AG09309 (cell line): Measurements from ENCODE around the gene VSIG1.

Experiments
- DNase-seq: peaks from one replicate; pipeline ENCODE4 v3.0.0-alpha.2; 2010; ENCODE audit warnings: low read depth
- H3K4me3 ChIP-seq: 2 replicates; pipeline ENCODE4 v1.5.1; 2011; ENCODE audit warnings: mild to moderate bottlenecking, low read depth, low read length, moderate library complexity; ENCODE audit not compliant: control insufficient read depth
- TF ChIP-seq, protein P1 (sequence below): IDR thresholded peaks from 2 replicates; pipeline ENCODE4 v1.5.1; 2011; ENCODE audit warnings: mild to moderate bottlenecking, low read depth, low read length, inconsistent platforms; ENCODE audit not compliant: insufficient read depth, control insufficient read depth; ENCODE audit errors: missing control alignments

Gene VSIG1

DNA sequence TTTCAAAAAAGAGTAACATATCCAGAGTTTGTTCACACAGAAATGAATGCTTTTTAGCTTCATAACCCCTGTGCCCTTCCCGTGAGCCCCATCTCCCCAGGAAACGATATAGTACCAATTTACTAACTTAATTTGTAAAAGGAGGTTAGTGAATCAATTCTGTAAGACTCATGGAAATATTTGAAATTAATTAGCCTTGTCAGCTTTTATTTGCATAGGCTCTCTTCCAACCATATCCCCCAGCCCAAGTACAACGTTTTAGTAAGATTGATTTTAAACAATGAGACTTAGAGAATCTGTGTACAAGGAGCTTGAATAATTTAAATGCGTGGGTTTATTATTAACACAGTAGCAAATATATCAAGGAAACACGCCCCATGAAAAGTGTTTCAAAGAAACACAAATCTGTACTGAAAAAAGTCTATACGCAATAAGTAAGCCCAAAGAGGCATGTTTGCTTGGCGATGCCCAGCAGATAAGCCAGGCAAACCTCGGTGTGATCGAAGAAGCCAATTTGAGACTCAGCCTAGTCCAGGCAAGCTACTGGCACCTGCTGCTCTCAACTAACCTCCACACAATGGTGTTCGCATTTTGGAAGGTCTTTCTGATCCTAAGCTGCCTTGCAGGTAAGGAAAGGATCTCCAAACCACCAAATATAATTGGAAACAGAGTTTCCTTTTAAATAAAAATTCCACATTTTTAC lies at the start of gene VSIG1:
TSS of gene VSIG1 (plus strand) at position 512 of the 703 bp plus-strand sequence. CDS start at position 578, 66 bp downstream.
- TF ChIP-seq, protein P1, sequence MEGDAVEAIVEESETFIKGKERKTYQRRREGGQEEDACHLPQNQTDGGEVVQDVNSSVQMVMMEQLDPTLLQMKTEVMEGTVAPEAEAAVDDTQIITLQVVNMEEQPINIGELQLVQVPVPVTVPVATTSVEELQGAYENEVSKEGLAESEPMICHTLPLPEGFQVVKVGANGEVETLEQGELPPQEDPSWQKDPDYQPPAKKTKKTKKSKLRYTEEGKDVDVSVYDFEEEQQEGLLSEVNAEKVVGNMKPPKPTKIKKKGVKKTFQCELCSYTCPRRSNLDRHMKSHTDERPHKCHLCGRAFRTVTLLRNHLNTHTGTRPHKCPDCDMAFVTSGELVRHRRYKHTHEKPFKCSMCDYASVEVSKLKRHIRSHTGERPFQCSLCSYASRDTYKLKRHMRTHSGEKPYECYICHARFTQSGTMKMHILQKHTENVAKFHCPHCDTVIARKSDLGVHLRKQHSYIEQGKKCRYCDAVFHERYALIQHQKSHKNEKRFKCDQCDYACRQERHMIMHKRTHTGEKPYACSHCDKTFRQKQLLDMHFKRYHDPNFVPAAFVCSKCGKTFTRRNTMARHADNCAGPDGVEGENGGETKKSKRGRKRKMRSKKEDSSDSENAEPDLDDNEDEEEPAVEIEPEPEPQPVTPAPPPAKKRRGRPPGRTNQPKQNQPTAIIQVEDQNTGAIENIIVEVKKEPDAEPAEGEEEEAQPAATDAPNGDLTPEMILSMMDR: no peak
- DNase-seq: no peak
- no peak within 1 kb of the TSS for H3K4me3 ChIP-seq

DNA sequence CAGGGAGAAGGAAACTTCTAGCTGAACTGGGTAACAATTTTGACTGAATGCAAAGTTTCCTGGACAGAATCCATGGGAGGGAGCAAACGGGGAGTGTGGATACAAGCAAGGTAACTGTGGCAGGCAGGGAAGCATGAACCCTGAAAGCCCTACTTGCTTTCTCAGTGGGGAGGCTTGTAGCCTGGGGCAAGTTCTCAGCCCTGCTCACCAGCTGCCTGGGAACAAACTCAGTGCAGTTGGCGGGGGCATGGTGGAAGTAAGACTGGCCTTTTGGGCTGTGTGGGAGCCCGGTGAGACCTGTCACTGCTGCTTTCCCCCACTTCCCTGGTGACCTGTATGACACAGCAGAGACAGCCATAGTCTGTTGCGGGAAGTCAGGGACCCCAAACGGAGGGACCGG lies 48.7 kb upstream of the VSIG1 start:
- no peak for DNase-seq
- TF ChIP-seq, protein P1: no peak
- H3K4me3 ChIP-seq: no peak overlapping the region

DNA sequence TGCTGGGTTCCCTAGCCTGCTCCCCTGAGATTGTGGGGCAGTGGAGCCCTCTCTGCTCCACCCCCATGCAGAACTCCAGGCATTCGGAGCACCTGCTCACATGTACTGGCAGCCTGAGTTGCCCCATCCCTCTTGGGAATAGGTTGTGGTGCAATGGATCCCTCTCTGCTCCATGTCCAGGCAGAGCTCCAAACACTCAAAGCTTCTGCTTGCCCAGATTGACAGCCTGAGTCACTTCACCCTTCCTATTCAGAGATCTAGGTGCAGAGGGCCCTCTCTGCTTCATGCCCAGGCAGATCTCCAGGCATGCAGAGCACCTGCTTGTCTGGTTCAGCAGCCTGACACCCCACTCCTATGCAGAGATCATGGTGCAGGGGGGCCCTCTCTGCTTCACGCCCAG lies 44.1 kb upstream of the VSIG1 start:
- TF ChIP-seq, protein P1: no peak
- DNase-seq: no peak
- H3K4me3 ChIP-seq: no peak overlapping the region

DNA sequence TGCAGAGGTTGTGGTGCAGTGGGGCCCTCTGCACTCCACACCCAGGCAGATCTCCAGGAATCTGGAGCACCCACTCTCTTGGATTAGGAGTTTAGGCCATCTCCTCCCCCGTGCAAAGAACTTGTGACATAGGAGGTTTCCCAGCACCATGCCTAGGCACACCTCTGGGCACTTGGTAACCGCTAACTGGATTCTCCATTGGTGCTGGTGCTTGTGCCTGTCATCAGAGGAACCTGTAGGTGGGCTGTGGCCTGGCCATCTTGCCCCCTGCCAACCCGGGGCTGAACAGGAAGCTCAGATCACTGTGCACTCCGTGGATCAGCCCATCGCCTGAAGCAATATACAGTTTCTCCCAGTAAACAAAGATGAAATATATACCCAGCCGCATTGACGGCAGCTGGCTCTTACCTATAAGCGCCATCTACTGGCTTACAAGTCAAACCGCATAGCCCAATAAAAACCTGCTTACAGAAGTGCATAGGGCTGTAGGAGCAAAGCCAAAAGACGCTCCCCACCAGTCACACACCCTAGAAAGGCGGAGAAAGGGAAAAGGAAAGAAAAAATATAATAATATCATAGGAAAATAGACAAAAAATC lies 43.5 kb upstream of the VSIG1 start:
- peak; percentile 16 for DNase-seq
- TF ChIP-seq, protein P1: peak; percentile 54

DNA sequence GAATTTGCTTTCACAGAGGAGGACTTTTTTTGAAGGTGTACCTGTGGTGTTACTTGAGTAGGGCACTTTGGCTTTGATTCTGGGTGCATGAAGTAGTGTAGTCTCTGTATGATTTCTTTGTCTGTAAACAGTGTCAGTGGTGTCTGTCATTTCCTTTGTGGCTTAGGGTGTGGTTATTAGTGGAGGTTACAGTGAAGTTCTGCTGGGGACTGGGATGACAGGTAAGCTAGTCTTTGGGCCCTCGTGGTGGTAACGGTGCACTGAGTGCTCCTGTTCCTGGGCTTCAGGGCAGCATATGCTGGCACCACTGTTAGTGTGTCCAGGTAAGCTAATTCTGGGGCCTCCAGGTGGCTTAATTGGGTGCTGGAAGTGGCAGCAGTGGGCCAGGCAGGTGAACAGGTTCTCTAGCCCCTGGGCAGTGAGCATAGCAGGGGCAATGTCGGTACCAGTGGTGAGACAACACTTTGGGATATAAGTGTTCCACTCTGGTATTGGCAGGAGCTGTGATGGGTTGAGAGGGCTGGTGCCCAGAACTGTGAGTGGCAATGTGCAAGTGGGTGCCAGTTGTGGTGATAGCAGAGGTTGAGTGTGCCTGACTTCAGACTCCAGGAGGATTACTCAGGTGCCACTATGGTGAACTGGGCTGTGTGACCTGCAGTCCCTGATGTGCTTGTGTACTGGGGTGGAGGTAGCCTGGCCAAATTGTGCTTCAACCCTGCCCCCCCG lies 26.0 kb upstream of the VSIG1 start:
- TF ChIP-seq, protein P1: no peak
- no peak for DNase-seq
- H3K4me3 ChIP-seq: no peak overlapping the region

More for the DNA sequence above, 43.5 kb upstream of the VSIG1 start:
- H3K4me3 ChIP-seq: no peak overlapping the region

DNA sequence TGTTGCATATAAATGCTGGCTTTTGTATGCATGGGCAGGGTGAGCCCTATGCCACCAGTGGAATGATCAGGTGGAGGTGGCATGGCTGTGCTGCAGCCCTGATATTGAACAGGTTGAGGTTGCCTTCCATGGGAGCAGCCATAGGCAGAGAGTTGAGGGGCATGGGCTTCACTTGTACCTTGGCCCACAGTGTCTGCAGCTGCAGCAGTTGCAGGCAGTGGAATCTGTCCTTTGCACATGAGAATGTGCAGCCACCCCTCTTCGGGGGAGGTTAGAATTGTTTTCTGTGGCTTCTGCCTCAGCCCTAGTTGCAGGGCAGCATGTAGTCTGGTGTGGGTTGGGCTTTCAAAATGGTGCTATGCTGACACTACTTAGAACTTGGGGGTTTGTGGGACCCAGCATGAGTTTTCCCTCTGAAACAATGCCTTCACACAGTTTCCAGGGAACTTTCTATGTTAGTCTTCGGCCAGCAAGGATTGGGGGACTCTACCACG lies 25.4 kb upstream of the VSIG1 start:
- TF ChIP-seq, protein P1: no peak
- H3K4me3 ChIP-seq: no peak overlapping the region
- DNase-seq: no peak
